Neural progenitor cell (in vitro differentiated cells): Measurements from ENCODE around the gene ACTR1A. TPM values are rescaled to one million over a fixed set of nuclear protein-coding genes. Genes with fewer than 3 reads are reported as not detected.
A peak's percentile ranks its signal among the peaks of the same experiment; 100 is the strongest.

Source experiments
- DNase-seq: peaks from one replicate; pipeline ENCODE4 v3.0.0-alpha.2; 2016; ENCODE audit warnings: low spot score
- H2AFZ ChIP-seq: fragments of 200-600 bp; sonication (generic); replicated peaks from 2 replicates; pipeline ENCODE4 v1.6.1; 2016; ENCODE audit warnings: antibody characterized with exemption
- H3F3A ChIP-seq: fragments of 200-600 bp; sonication (generic); 2 replicates; pipeline ENCODE4 v1.6.1; 2016; ENCODE audit warnings: antibody characterized with exemption, low read depth
- H3K27ac ChIP-seq: fragments of 200-600 bp; sonication (generic); 2 replicates; pipeline ENCODE4 v1.5.1; 2016; ENCODE audit warnings: mild to moderate bottlenecking
- H3K27me3 ChIP-seq: fragments of 200-600 bp; sonication (generic); 2 replicates; pipeline ENCODE4 v1.6.1; 2016; ENCODE audit warnings: mild to moderate bottlenecking, moderate library complexity
- H3K36me3 ChIP-seq: fragments of 200-600 bp; sonication (generic); 2 replicates; pipeline ENCODE4 v1.5.1; 2016
- H3K4me1 ChIP-seq: fragments of 200-600 bp; sonication (generic); 2 replicates; pipeline ENCODE4 v1.6.1; 2016; ENCODE audit warnings: mixed run types
- H3K4me2 ChIP-seq: fragments of 200-600 bp; sonication (generic); 2 replicates; pipeline ENCODE4 v1.6.1; 2016
- H3K4me3 ChIP-seq: fragments of 200-600 bp; sonication (generic); 2 replicates; pipeline ENCODE4 v1.5.1; 2016
- H3K79me2 ChIP-seq: fragments of 200-600 bp; sonication (generic); 2 replicates; pipeline ENCODE4 v1.6.1; 2016; ENCODE audit warnings: low read depth
- H3K9ac ChIP-seq: fragments of 200-600 bp; sonication (generic); 2 replicates; pipeline ENCODE4 v1.6.1; 2016
- H3K9me3 ChIP-seq: fragments of 200-600 bp; sonication (generic); 2 replicates; pipeline ENCODE4 v1.5.1; 2016; ENCODE audit warnings: low read depth
- H4K20me1 ChIP-seq: fragments of 200-600 bp; sonication (generic); 2 replicates; pipeline ENCODE4 v1.6.1; 2016; ENCODE audit warnings: low read depth
- H3K27ac Mint-ChIP-seq: 3 replicates; pipeline ENCODE4 v1.8.0; 2021; ENCODE audit warnings: mixed read lengths
- H3K27me3 Mint-ChIP-seq: 2 replicates; pipeline ENCODE4 v1.8.0; 2022; ENCODE audit warnings: low read depth, mild to moderate bottlenecking, inconsistent platforms, moderate library complexity, mixed read lengths; ENCODE audit not compliant: insufficient read depth
- H3K36me3 Mint-ChIP-seq: 3 replicates; pipeline ENCODE4 v1.8.0; 2021; ENCODE audit warnings: mixed read lengths
- H3K4me1 Mint-ChIP-seq: 3 replicates; pipeline ENCODE4 v1.8.0; 2021; ENCODE audit warnings: mixed read lengths
- H3K4me3 Mint-ChIP-seq: 3 replicates; pipeline ENCODE4 v1.8.0; 2021; ENCODE audit warnings: mild to moderate bottlenecking, moderate library complexity, mixed read lengths
- H3K9me3 Mint-ChIP-seq: 3 replicates; pipeline ENCODE4 v1.8.0; 2020; ENCODE audit warnings: mixed read lengths
- EZH2 ChIP-seq: fragments of 200-600 bp; sonication (generic); IDR thresholded peaks from 2 replicates; pipeline ENCODE4 v1.6.1; 2017; ENCODE audit warnings: antibody characterized with exemption, mild to moderate bottlenecking, moderate library complexity
- EZH2phosphoT487 ChIP-seq: fragments of 200-600 bp; sonication (generic); IDR thresholded peaks from 2 replicates; pipeline ENCODE4 v1.6.1; 2017; ENCODE audit warnings: antibody characterized with exemption
- total RNA-seq: library from RNA; depleted of rRNA; stranded (reverse); fragments of >200 nt; gene quantifications from 2 replicates; pipeline ENCODE4 v1.2.3, GENCODE V29; 2015; ENCODE audit warnings: low replicate concordance
- TF ChIP-seq, protein P1 (sequence below): fragments of 200-600 bp; sonication (generic); IDR thresholded peaks from 2 replicates; pipeline ENCODE4 v1.5.1; 2017; ENCODE audit warnings: antibody characterized with exemption, mild to moderate bottlenecking

The ACTR1A gene
- total RNA-seq, 1 donor from 2014 or later, result 86.9 TPM

DNA sequence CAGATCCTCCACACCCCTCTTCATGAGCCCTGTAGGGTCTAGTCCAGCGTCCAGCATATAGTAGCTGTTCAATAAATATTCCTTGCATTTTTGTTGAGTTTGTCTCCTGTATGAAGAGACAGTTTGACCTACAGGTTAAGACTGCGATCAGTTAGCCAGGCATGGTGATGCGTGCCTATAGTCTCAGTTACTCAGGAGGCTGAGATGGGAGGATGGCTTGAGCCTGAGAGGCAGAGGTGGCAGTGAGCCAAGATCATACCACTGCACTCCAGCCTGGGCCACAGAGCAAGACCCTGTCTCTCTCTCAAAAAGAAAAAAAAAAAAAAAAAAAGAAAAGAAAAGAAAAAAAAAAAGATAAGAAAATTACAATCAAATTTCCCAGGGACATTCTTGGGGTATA is 65.0 kb downstream of the ACTR1A start:
- H3K4me3 Mint-ChIP-seq, result no peak overlapping the region
- H3K27ac Mint-ChIP-seq, result no peak overlapping the region
- peaks cover 26% of the 10 kb centered on the region for H3K4me1 Mint-ChIP-seq
- Histone ChIP-seq H2AFZ (no peak overlapping the region), H3K79me2 (no peaks in the 10 kb centered on the region), H3K4me2 (no peak overlapping the region), H3K9me3 (no peaks in the 10 kb centered on the region), H3K36me3 (no peaks in the 10 kb centered on the region), H3F3A (peaks cover 12% of the 10 kb centered on the region), H3K27me3 (peaks cover 42% of the 10 kb centered on the region), H3K27ac (no peak overlapping the region), H3K4me3 (no peak overlapping the region), H3K4me1 (peaks cover 11% of the 10 kb centered on the region), H4K20me1 (no peaks in the 10 kb centered on the region), H3K9ac (no peak overlapping the region)
- DNase-seq, result no peak
- TF ChIP-seq EZH2phosphoT487 (no peak), EZH2 (no peak)
- TF ChIP-seq, protein P1, sequence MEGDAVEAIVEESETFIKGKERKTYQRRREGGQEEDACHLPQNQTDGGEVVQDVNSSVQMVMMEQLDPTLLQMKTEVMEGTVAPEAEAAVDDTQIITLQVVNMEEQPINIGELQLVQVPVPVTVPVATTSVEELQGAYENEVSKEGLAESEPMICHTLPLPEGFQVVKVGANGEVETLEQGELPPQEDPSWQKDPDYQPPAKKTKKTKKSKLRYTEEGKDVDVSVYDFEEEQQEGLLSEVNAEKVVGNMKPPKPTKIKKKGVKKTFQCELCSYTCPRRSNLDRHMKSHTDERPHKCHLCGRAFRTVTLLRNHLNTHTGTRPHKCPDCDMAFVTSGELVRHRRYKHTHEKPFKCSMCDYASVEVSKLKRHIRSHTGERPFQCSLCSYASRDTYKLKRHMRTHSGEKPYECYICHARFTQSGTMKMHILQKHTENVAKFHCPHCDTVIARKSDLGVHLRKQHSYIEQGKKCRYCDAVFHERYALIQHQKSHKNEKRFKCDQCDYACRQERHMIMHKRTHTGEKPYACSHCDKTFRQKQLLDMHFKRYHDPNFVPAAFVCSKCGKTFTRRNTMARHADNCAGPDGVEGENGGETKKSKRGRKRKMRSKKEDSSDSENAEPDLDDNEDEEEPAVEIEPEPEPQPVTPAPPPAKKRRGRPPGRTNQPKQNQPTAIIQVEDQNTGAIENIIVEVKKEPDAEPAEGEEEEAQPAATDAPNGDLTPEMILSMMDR, result no peak
- H3K36me3 Mint-ChIP-seq, result no peaks in the 10 kb centered on the region
- peaks cover 3% of the 10 kb centered on the region for H3K27me3 Mint-ChIP-seq
- no peaks in the 10 kb centered on the region for H3K9me3 Mint-ChIP-seq

DNA sequence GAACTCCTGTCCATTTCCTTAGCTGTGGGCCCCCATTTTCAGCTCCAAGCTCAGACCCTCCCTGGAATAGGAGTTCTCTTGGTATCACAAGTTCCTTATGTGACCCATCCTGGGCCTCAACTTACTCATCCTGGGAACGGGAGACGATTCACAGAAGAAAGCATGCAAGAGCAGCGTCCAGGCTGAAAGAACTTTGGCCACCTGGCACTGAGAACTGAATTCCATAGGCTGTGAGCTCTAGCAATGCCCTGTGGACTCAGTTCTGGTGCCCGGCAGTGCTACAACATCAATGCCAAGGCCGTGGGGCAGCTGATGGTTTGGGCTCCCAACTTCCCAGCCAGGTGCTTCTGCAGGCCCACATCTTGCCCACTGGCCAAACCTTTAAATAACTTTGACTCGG is 66.2 kb downstream of the ACTR1A start:
- Mint-ChIP-seq H3K4me3 (peak overlapping the region; percentile 50), H3K9me3 (no peaks in the 10 kb centered on the region), H3K27ac (no peak overlapping the region), H3K27me3 (peaks cover 3% of the 10 kb centered on the region), H3K4me1 (peaks cover 31% of the 10 kb centered on the region), H3K36me3 (no peaks in the 10 kb centered on the region)
- Histone ChIP-seq H3K4me2 (no peak overlapping the region), H3K9me3 (no peaks in the 10 kb centered on the region), H3K27ac (no peak overlapping the region), H3K4me1 (peaks cover 14% of the 10 kb centered on the region), H3K27me3 (peaks cover 41% of the 10 kb centered on the region), H3K79me2 (peaks cover 8% of the 10 kb centered on the region), H2AFZ (no peak overlapping the region), H3K36me3 (no peaks in the 10 kb centered on the region), H3K9ac (no peak overlapping the region), H4K20me1 (no peaks in the 10 kb centered on the region), H3F3A (peaks cover 12% of the 10 kb centered on the region), H3K4me3 (no peak overlapping the region)
- no peak for DNase-seq
- TF ChIP-seq EZH2 (no peak), EZH2phosphoT487 (no peak)
- TF ChIP-seq, protein P1, result no peak

DNA sequence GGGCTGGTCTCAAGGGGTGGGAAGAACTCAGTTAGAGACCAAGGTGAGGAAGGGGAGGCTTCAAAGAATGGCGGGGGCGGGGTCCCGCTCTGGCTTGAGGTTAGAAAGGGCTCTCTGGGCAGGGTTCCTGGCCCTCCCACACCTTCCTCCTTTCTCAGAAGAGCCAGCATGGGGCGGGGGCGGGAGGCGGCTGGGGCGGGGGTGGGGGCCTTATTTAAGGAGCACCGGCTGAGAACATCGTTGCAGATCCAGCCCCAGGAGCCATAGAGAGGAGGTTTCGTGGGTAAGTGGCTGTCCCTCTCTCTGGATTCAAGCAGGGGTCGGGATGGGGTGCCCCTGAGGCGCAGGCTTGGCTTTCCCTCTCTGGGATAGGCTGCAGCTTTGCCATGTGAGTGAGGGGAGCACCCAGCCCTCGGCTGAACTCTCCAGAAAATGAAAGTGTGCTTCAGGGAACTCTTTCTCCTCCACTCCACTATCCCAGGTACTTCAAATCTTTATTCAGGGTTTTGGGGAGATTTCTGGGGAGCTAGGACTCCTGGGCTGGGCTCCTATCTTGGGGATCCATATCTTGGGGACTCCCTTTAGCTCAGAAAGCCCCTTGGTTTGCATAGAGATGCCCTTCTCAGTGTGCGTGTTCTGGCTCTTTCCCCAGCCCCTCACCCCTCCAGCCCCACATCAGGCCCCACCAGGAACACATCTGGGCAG is 66.8 kb downstream of the ACTR1A start:
- H3K27me3 ChIP-seq, result peaks cover 41% of the 10 kb centered on the region
- no peaks in the 10 kb centered on the region for H4K20me1 ChIP-seq
- H3K27ac ChIP-seq, result no peak overlapping the region
- peaks cover 14% of the 10 kb centered on the region for H3F3A ChIP-seq
- peaks cover 14% of the 10 kb centered on the region for H3K4me1 ChIP-seq
- no peak overlapping the region for H3K9ac ChIP-seq
- peak overlapping the region; percentile 68 for H3K4me3 Mint-ChIP-seq
- H3K9me3 ChIP-seq, result no peaks in the 10 kb centered on the region
- TF ChIP-seq EZH2, result no peak
- TF ChIP-seq, protein P1, result no peak
- TF ChIP-seq EZH2phosphoT487, result no peak
- H3K9me3 Mint-ChIP-seq, result no peaks in the 10 kb centered on the region
- no peak overlapping the region for H3K27ac Mint-ChIP-seq
- peaks cover 3% of the 10 kb centered on the region for H3K27me3 Mint-ChIP-seq
- H3K4me3 ChIP-seq, result peak overlapping the region; percentile 37
- no peaks in the 10 kb centered on the region for H3K36me3 Mint-ChIP-seq
- peak overlapping the region; percentile 83 for H3K4me2 ChIP-seq
- H3K36me3 ChIP-seq, result no peaks in the 10 kb centered on the region
- peaks cover 13% of the 10 kb centered on the region for H3K79me2 ChIP-seq
- DNase-seq, result no peak
- no peak overlapping the region for H2AFZ ChIP-seq
- peaks cover 31% of the 10 kb centered on the region for H3K4me1 Mint-ChIP-seq
